HepG2 (cell line): Measurements from ENCODE around the gene MYL12B. TPM values are rescaled to one million over a fixed set of nuclear protein-coding genes. Genes with fewer than 3 reads are reported as not detected.

ENCODE experiments used
- ATAC-seq: fragments of 200-7000 bp; cut with Tn5 transposase; 3 replicates; pipeline ENCODE4 v1.9.1; 2020; ENCODE audit warnings: mild to moderate bottlenecking, moderate library complexity
- BruUV-seq: library from RNA; stranded (reverse); fragments of 400-500 nt; replicated peaks from 2 replicates; lab custom pipeline; 2021; lab: Mats Ljungman, UMichigan
- CTCF ChIA-PET: fragments of 300-600 bp; formaldehyde crosslinking; extraction: SDS; loops from one replicate; lab custom pipeline; 2021; ENCODE audit warnings: low total read pairs, inconsistent platforms, low intra/inter-chr PET ratio; lab: Yijun Ruan, JAX
- POLR2A ChIA-PET: fragments of 350-600 bp; sonication (Branson Sonifier 250); formaldehyde crosslinking; loops from one replicate; lab custom pipeline; 2020; ENCODE audit warnings: antibody characterized with exemption, inconsistent platforms; lab: Yijun Ruan, JAX
- DNase-seq: peaks from one replicate; pipeline ENCODE4 v3.0.0-alpha.2; 2015; ENCODE audit warnings: low spot score
- FAIRE-seq: peaks from 3 replicates; lab custom pipeline; 2011; peaks lifted over from hg19 to GRCh38; lab: Jason Lieb, UNC
- H2AFZ ChIP-seq: one replicate; pipeline ENCODE4 v1.6.1; 2011; ENCODE audit warnings: low read length, inconsistent platforms
- H3K27ac ChIP-seq: fragments of 300-600 bp; 3 replicates; pipeline ENCODE4 v1.8.0; 2011; ENCODE audit warnings: mixed run types, mild to moderate bottlenecking, mixed read lengths, low read length, inconsistent platforms; ENCODE audit not compliant: insufficient read depth; ENCODE audit errors: extremely low read length
- H3K27me3 ChIP-seq, 2 experiments: fragments of 200-600 bp in 1 of 2; 2 replicates in 1 of 2; 3 replicates in 1 of 2; pipeline versions ENCODE4 v1.6.0 to v1.8.0; 2011; ENCODE audit warnings: low read length in 2 of 2, mild to moderate bottlenecking in 2 of 2, moderate library complexity in 2 of 2, inconsistent platforms in 1 of 2; ENCODE audit not compliant: insufficient read depth in 2 of 2, control insufficient read depth in 1 of 2
- H3K36me3 ChIP-seq, 2 experiments: fragments of 200-600 bp in 1 of 2; replicated peaks in 1 of 2; 2 replicates in 1 of 2; 3 replicates in 1 of 2; pipeline versions ENCODE4 v1.5.1 to v1.8.0; 2011; ENCODE audit warnings: low read length in 2 of 2, inconsistent platforms in 1 of 2; ENCODE audit not compliant: insufficient read depth in 2 of 2, control insufficient read depth in 1 of 2
- H3K4me1 ChIP-seq: 2 replicates; pipeline ENCODE4 v1.5.1; 2012; ENCODE audit warnings: low read length, inconsistent platforms; ENCODE audit not compliant: insufficient read depth
- H3K4me2 ChIP-seq: 2 replicates; pipeline ENCODE4 v1.6.0; 2011; ENCODE audit warnings: low read depth, low read length, inconsistent platforms
- H3K4me3 ChIP-seq, 3 experiments: fragments of 200-600 bp in 1 of 3; sonication (generic), shearing (Covaris generic) in 1 of 3; replicated peaks in 1 of 3; 2 replicates each; pipeline ENCODE4 v1.5.1; 2011 to 2016; ENCODE audit warnings: low read length in 3 of 3, inconsistent platforms in 2 of 3, low read depth in 2 of 3, mild to moderate bottlenecking in 2 of 3, control low read depth in 1 of 3, mixed read lengths in 1 of 3; ENCODE audit not compliant: insufficient read depth in 1 of 3
- H3K79me2 ChIP-seq: one replicate; pipeline ENCODE4 v1.6.1; 2011; ENCODE audit warnings: low read length, inconsistent platforms; ENCODE audit not compliant: insufficient read depth
- H3K9ac ChIP-seq: 2 replicates; pipeline ENCODE4 v1.6.0; 2011; ENCODE audit warnings: mild to moderate bottlenecking, low read depth, low read length, inconsistent platforms; ENCODE audit not compliant: insufficient read depth
- H3K9me3 ChIP-seq: 2 replicates; pipeline ENCODE4 v1.5.1; 2012; ENCODE audit warnings: mild to moderate bottlenecking, low read length
- H4K20me1 ChIP-seq: 2 replicates; pipeline ENCODE4 v1.6.0; 2011; ENCODE audit warnings: inconsistent platforms, mild to moderate bottlenecking, low read length, moderate library complexity; ENCODE audit not compliant: insufficient read depth
- ATF7 ChIP-seq, 2 experiments: fragments of 450-650 bp in 1 of 2; sonication (generic) in 1 of 2; formaldehyde crosslinking in 1 of 2; IDR thresholded peaks; 2 replicates each; pipeline versions ENCODE4 v1.4.0 to v1.6.1; 2016 to 2020; ENCODE audit warnings: antibody characterized with exemption in 1 of 2, mild to moderate bottlenecking in 1 of 2, missing genetic modification reagents in 1 of 2
- FIP1L1 ChIP-seq: fragments of 200-400 bp; formaldehyde crosslinking; IDR thresholded peaks from 2 replicates; pipeline ENCODE4 v1.6.1; 2018; ENCODE audit warnings: low read depth, mild to moderate bottlenecking, low read length, moderate library complexity, borderline replicate concordance; ENCODE audit not compliant: insufficient read depth
- FOSL2 ChIP-seq: sonication (generic); formaldehyde crosslinking; IDR thresholded peaks from 2 replicates; pipeline ENCODE4 v1.4.0; 2020; ENCODE audit warnings: missing genetic modification reagents
- HOXA3 ChIP-seq: sonication (generic); formaldehyde crosslinking; IDR thresholded peaks from 2 replicates; pipeline ENCODE4 v1.5.0; 2020; ENCODE audit warnings: missing genetic modification reagents
- SIX4 ChIP-seq: sonication (generic); formaldehyde crosslinking; IDR thresholded peaks from 2 replicates; pipeline ENCODE4 v1.4.0; 2020; ENCODE audit warnings: missing genetic modification reagents
- TCF7 ChIP-seq: sonication (generic); IDR thresholded peaks from 2 replicates; pipeline ENCODE4 v1.6.1; 2016; ENCODE audit warnings: antibody characterized with exemption, low read depth
- U2AF1 ChIP-seq: fragments of 200-400 bp; formaldehyde crosslinking; optimal IDR thresholded peaks from 2 replicates; pipeline ENCODE3; 2017; ENCODE audit warnings: mild to moderate bottlenecking, low read depth, low read length
- ZBTB7B ChIP-seq: sonication (generic); formaldehyde crosslinking; IDR thresholded peaks from 2 replicates; pipeline ENCODE4 v1.4.0; 2020; ENCODE audit warnings: missing genetic modification reagents
- ZNF235 ChIP-seq: sonication (generic); formaldehyde crosslinking; IDR thresholded peaks from 2 replicates; pipeline ENCODE4 v1.8.1; 2023; ENCODE audit warnings: mild to moderate bottlenecking, missing genetic modification reagents, borderline replicate concordance
- WGBS: methylation state at CpG from one replicate; pipeline ENCODE4 v1.1.6; 2017; ENCODE audit warnings: low lambda C conversion rate; 5-methylcytosine and 5-hydroxymethylcytosine counted together
- in situ Hi-C: cut with HindIII; loops from 2 replicates; pipeline ENCODE4 v1.10.0; 2017; ENCODE audit warnings: low pct_unique_long_range_greater_than_20kb; ENCODE audit not compliant: extremely low pct_ligation_motif_present
- intact Hi-C: fragments of 100-400 bp; cut with micrococcal nuclease; formaldehyde crosslinking; loops from one replicate; pipeline ENCODE4 v1.10.0; 2022; ENCODE audit not compliant: unreplicated experiment
- polyA plus RNA-seq, 8 experiments: library from polyadenylated mRNA; depleted of rRNA in 3 of 8; stranded (reverse) in 7 of 8; unstranded in 1 of 8; fragments of >200 nt; fragmentation: Illumina TruSeq in 4 of 8; extraction: Trizol in 4 of 8; gene quantifications; 2 replicates each; pipeline versions ENCODE4 v1.2.1 to v1.2.3, GENCODE V29; 2011 to 2016; ENCODE audit warnings: low read depth in 4 of 8, missing spikeins in 1 of 8, mixed read lengths in 1 of 8; ENCODE audit not compliant: insufficient read depth in 1 of 8
- total RNA-seq, 5 experiments: library from RNA; depleted of rRNA; stranded (reverse); fragments of >200 nt; fragmentation: Illumina TruSeq; extraction: Trizol; gene quantifications; 2 replicates each; pipeline ENCODE4 v1.2.3, GENCODE V29; 2016; ENCODE audit warnings: low read depth in 1 of 5
- TF ChIP-seq, protein P1 (sequence below): sonication (generic); formaldehyde crosslinking; IDR thresholded peaks from 2 replicates; pipeline ENCODE4 v1.9.0; 2021; ENCODE audit warnings: missing genetic modification reagents, borderline replicate concordance
- TF ChIP-seq, protein P2 (sequence below): sonication (generic); formaldehyde crosslinking; IDR thresholded peaks from 2 replicates; pipeline ENCODE4 v1.4.0; 2020; ENCODE audit warnings: missing genetic modification reagents
- TF ChIP-seq, protein P3 (sequence below): sonication (generic); formaldehyde crosslinking; conservative IDR thresholded peaks from 2 replicates; pipeline ENCODE4 v1.4.0; 2020; ENCODE audit warnings: missing genetic modification reagents
- TF ChIP-seq, protein P4 (sequence below): IDR thresholded peaks from 2 replicates; pipeline ENCODE4 v1.6.1; 2016; ENCODE audit warnings: low read depth, missing genetic modification reagents, missing compliant biosample characterization

MYL12B gene
- total and polyA plus RNA-seq, 2 of the 13 experiments (the other 11 are each of a cell fraction or from before 2014, with no cell fraction given) = 265 to 340 TPM

DNA sequence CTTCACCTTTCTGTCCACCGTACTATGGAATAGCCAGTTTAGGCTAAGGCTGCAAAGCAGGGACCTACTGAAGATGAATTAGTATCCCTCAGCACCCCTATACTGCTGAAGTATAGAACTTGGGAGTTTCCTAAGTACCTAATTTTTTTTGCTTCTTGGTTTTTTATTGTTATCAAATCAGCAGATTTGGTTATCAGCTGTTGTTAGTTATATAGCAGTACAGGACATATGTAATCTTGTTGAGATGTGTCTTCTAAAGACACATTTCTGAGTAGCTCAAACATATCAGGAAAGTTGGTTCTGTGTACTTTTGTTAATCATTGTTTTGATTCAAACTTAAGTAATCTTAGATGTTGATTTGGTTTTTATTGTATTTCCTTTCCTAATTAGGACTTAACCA is 9.1 kb upstream of the MYL12B start:
- H3K4me1 ChIP-seq = peaks cover 71% of the 10 kb centered on the region
- CTCF ChIA-PET = no interaction called here
- H4K20me1 ChIP-seq = peaks cover 13% of the 10 kb centered on the region; the same call in 1 of the 2 replicates
- peaks cover 59% of the 10 kb centered on the region for H3K79me2 ChIP-seq
- peaks cover 4 to 27% of the 10 kb centered on the region in 2 experiments; a peak in 4 of 5 replicates for H3K36me3 ChIP-seq
- no peak overlapping the region for H3K4me2 ChIP-seq
- in situ Hi-C loops (no loop called here), intact Hi-C loops (no loop called here)
- FAIRE-seq (no peak), DNase-seq (no peak), ATAC-seq (no peak)
- H3K27ac ChIP-seq = no peak overlapping the region
- no TSS peak for BruUV-seq
- no peaks in the 10 kb centered on the region; a peak in 1 of 5 replicates for H3K27me3 ChIP-seq
- POLR2A ChIA-PET = no interaction called here
- no peak overlapping the region for H3K9ac ChIP-seq
- no peak overlapping the region for H3K4me3 ChIP-seq
- WGBS = 96% methylated on average over 1 of the region's 1 CpG
- H2AFZ ChIP-seq = no peak overlapping the region
- no peaks in the 10 kb centered on the region for H3K9me3 ChIP-seq
- TF ChIP-seq FOSL2 = no peak
- no peak for TF ChIP-seq FIP1L1
- no peak for TF ChIP-seq ATF7 (IDR thresholded peaks at IDR 0.05)
- TF ChIP-seq ATF7 (CRISPR knock-in tag; IDR thresholded peaks at IDR 0.05) = no peak
- TF ChIP-seq ZNF235 (CRISPR knock-in tag) = no peak
- TF ChIP-seq, protein P1, sequence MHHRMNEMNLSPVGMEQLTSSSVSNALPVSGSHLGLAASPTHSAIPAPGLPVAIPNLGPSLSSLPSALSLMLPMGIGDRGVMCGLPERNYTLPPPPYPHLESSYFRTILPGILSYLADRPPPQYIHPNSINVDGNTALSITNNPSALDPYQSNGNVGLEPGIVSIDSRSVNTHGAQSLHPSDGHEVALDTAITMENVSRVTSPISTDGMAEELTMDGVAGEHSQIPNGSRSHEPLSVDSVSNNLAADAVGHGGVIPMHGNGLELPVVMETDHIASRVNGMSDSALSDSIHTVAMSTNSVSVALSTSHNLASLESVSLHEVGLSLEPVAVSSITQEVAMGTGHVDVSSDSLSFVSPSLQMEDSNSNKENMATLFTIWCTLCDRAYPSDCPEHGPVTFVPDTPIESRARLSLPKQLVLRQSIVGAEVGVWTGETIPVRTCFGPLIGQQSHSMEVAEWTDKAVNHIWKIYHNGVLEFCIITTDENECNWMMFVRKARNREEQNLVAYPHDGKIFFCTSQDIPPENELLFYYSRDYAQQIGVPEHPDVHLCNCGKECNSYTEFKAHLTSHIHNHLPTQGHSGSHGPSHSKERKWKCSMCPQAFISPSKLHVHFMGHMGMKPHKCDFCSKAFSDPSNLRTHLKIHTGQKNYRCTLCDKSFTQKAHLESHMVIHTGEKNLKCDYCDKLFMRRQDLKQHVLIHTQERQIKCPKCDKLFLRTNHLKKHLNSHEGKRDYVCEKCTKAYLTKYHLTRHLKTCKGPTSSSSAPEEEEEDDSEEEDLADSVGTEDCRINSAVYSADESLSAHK (CRISPR knock-in tag) = no peak
- TF ChIP-seq ZBTB7B (CRISPR knock-in tag) = no peak
- TF ChIP-seq SIX4 = no peak
- no peak for TF ChIP-seq U2AF1
- TF ChIP-seq, protein P2, sequence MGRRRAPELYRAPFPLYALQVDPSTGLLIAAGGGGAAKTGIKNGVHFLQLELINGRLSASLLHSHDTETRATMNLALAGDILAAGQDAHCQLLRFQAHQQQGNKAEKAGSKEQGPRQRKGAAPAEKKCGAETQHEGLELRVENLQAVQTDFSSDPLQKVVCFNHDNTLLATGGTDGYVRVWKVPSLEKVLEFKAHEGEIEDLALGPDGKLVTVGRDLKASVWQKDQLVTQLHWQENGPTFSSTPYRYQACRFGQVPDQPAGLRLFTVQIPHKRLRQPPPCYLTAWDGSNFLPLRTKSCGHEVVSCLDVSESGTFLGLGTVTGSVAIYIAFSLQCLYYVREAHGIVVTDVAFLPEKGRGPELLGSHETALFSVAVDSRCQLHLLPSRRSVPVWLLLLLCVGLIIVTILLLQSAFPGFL (CRISPR knock-in tag) = no peak
- TF ChIP-seq, protein P3, sequence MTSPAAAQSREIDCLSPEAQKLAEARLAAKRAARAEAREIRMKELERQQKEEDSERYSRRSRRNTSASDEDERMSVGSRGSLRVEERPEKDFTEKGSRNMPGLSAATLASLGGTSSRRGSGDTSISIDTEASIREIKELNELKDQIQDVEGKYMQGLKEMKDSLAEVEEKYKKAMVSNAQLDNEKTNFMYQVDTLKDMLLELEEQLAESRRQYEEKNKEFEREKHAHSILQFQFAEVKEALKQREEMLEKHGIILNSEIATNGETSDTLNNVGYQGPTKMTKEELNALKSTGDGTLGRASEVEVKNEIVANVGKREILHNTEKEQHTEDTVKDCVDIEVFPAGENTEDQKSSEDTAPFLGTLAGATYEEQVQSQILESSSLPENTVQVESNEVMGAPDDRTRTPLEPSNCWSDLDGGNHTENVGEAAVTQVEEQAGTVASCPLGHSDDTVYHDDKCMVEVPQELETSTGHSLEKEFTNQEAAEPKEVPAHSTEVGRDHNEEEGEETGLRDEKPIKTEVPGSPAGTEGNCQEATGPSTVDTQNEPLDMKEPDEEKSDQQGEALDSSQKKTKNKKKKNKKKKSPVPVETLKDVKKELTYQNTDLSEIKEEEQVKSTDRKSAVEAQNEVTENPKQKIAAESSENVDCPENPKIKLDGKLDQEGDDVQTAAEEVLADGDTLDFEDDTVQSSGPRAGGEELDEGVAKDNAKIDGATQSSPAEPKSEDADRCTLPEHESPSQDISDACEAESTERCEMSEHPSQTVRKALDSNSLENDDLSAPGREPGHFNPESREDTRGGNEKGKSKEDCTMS (CRISPR knock-in tag) = no peak
- no peak for TF ChIP-seq TCF7
- TF ChIP-seq HOXA3 (CRISPR knock-in tag) = no peak
- TF ChIP-seq, protein P4, sequence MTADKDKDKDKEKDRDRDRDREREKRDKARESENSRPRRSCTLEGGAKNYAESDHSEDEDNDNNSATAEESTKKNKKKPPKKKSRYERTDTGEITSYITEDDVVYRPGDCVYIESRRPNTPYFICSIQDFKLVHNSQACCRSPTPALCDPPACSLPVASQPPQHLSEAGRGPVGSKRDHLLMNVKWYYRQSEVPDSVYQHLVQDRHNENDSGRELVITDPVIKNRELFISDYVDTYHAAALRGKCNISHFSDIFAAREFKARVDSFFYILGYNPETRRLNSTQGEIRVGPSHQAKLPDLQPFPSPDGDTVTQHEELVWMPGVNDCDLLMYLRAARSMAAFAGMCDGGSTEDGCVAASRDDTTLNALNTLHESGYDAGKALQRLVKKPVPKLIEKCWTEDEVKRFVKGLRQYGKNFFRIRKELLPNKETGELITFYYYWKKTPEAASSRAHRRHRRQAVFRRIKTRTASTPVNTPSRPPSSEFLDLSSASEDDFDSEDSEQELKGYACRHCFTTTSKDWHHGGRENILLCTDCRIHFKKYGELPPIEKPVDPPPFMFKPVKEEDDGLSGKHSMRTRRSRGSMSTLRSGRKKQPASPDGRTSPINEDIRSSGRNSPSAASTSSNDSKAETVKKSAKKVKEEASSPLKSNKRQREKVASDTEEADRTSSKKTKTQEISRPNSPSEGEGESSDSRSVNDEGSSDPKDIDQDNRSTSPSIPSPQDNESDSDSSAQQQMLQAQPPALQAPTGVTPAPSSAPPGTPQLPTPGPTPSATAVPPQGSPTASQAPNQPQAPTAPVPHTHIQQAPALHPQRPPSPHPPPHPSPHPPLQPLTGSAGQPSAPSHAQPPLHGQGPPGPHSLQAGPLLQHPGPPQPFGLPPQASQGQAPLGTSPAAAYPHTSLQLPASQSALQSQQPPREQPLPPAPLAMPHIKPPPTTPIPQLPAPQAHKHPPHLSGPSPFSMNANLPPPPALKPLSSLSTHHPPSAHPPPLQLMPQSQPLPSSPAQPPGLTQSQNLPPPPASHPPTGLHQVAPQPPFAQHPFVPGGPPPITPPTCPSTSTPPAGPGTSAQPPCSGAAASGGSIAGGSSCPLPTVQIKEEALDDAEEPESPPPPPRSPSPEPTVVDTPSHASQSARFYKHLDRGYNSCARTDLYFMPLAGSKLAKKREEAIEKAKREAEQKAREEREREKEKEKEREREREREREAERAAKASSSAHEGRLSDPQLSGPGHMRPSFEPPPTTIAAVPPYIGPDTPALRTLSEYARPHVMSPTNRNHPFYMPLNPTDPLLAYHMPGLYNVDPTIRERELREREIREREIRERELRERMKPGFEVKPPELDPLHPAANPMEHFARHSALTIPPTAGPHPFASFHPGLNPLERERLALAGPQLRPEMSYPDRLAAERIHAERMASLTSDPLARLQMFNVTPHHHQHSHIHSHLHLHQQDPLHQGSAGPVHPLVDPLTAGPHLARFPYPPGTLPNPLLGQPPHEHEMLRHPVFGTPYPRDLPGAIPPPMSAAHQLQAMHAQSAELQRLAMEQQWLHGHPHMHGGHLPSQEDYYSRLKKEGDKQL (CRISPR knock-in tag) = no peak
